ENCODE results near the gene AGAP2. TPM values are rescaled to one million over a fixed set of nuclear protein-coding genes. Genes with fewer than 3 reads are reported as not detected.

Gene AGAP2
- total and polyA plus RNA-seq, 2 of the 13 experiments (the other 11 are each of a cell fraction or from before 2014, with no cell fraction given) = 0.38 to 0.45 TPM

DNA sequence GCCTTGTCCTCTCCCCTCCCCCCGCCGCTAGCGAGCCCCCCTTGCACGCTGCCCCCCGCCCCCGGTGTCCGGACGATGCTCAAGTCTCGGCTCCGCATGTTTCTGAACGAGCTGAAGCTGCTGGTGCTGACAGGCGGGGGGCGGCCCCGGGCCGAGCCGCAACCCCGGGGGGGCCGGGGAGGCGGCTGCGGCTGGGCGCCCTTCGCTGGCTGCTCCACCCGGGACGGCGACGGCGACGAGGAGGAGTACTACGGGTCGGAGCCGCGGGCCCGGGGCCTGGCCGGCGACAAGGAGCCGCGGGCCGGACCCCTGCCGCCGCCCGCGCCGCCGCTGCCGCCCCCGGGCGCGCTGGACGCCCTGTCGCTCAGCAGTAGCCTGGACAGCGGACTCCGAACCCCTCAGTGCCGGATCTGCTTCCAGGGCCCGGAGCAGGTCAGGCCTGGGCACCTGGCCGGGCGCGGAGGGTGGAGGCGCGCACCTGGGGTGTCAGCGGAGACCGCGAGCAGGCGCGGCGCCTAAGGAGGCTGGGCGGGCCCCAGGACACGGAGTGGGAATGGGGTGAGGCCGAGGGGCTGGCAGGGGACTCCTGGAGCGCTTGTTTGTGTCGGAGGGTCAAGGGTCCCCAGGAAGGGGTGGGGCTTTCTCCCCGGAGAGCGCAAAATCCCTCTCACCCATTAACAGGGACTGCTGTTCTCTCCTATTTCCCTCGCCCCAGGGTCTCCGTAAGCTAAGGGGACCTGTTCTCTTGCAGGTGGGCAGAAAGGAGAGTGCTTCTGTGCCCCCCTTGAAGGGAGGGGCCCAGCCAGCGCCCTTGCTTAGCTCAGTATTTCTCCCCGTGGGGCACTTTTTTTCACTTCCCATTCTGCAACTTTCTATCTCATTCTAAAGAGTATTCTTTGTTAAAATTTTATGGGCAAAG is 17.2 kb upstream of the AGAP2 start (continued):
- no peak; the same call in none of the 2 replicates for TF ChIP-seq ZNF777 (CRISPR knock-in tag; IDR thresholded peaks at IDR 0.05)
- peak; percentile 24; the same call in 1 of the 2 replicates for TF ChIP-seq GABPA (IDR thresholded peaks at IDR 0.05; ENCODE audit: low read depth, low read length)
- TF ChIP-seq GABPA (CRISPR knock-in tag; IDR thresholded peaks at IDR 0.05; ENCODE audit: low read depth) = peak; percentile 15; the same call in 1 of the 2 replicates
- TF ChIP-seq, protein P1, sequence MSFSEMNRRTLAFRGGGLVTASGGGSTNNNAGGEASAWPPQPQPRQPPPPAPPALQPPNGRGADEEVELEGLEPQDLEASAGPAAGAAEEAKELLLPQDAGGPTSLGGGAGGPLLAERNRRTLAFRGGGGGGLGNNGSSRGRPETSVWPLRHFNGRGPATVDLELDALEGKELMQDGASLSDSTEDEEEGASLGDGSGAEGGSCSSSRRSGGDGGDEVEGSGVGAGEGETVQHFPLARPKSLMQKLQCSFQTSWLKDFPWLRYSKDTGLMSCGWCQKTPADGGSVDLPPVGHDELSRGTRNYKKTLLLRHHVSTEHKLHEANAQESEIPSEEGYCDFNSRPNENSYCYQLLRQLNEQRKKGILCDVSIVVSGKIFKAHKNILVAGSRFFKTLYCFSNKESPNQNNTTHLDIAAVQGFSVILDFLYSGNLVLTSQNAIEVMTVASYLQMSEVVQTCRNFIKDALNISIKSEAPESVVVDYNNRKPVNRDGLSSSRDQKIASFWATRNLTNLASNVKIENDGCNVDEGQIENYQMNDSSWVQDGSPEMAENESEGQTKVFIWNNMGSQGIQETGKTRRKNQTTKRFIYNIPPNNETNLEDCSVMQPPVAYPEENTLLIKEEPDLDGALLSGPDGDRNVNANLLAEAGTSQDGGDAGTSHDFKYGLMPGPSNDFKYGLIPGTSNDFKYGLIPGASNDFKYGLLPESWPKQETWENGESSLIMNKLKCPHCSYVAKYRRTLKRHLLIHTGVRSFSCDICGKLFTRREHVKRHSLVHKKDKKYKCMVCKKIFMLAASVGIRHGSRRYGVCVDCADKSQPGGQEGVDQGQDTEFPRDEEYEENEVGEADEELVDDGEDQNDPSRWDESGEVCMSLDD (CRISPR knock-in tag; IDR thresholded peaks at IDR 0.05; ENCODE audit: borderline replicate concordance) = peak; percentile 62; the same call in 1 of the 2 replicates
- no peak for TF ChIP-seq PCBP1 (IDR thresholded peaks at IDR 0.05; ENCODE audit: borderline replicate concordance, low read depth, low read length)
- TF ChIP-seq, protein P2, sequence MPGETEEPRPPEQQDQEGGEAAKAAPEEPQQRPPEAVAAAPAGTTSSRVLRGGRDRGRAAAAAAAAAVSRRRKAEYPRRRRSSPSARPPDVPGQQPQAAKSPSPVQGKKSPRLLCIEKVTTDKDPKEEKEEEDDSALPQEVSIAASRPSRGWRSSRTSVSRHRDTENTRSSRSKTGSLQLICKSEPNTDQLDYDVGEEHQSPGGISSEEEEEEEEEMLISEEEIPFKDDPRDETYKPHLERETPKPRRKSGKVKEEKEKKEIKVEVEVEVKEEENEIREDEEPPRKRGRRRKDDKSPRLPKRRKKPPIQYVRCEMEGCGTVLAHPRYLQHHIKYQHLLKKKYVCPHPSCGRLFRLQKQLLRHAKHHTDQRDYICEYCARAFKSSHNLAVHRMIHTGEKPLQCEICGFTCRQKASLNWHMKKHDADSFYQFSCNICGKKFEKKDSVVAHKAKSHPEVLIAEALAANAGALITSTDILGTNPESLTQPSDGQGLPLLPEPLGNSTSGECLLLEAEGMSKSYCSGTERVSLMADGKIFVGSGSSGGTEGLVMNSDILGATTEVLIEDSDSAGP (CRISPR knock-in tag; IDR thresholded peaks at IDR 0.05; ENCODE audit: borderline replicate concordance) = 0 out of 2 replicates have a peak, but pooled peaks have one; percentile 18
- 0 out of 2 replicates have a peak, but pooled peaks have one; percentile 33 for TF ChIP-seq SIN3A (IDR thresholded peaks at IDR 0.05; ENCODE audit: borderline replicate concordance, low read depth, low read length)
- TF ChIP-seq NR1H2 (CRISPR knock-in tag; IDR thresholded peaks at IDR 0.05; ENCODE audit: borderline replicate concordance, low read depth) = no peak
- no peak for TF ChIP-seq ZNF841 (CRISPR knock-in tag; IDR thresholded peaks at IDR 0.05; ENCODE audit: borderline replicate concordance)
- TF ChIP-seq NFKB2 (CRISPR knock-in tag; IDR thresholded peaks at IDR 0.05; ENCODE audit: borderline replicate concordance) = peak; percentile 81; the same call in 1 of the 2 replicates
- peak; percentile 73; the same call in 1 of the 2 replicates for TF ChIP-seq ARNT2 (CRISPR knock-in tag; IDR thresholded peaks at IDR 0.05; ENCODE audit: low read depth)
- TF ChIP-seq, protein P3, sequence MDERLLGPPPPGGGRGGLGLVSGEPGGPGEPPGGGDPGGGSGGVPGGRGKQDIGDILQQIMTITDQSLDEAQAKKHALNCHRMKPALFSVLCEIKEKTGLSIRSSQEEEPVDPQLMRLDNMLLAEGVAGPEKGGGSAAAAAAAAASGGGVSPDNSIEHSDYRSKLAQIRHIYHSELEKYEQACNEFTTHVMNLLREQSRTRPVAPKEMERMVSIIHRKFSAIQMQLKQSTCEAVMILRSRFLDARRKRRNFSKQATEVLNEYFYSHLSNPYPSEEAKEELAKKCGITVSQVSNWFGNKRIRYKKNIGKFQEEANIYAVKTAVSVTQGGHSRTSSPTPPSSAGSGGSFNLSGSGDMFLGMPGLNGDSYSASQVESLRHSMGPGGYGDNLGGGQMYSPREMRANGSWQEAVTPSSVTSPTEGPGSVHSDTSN (CRISPR knock-in tag; IDR thresholded peaks at IDR 0.05) = no peak
- peak; percentile 65; the same call in 1 of the 2 replicates for TF ChIP-seq KDM5B (CRISPR knock-in tag; IDR thresholded peaks at IDR 0.05; ENCODE audit: borderline replicate concordance)
- TF ChIP-seq, protein P4, sequence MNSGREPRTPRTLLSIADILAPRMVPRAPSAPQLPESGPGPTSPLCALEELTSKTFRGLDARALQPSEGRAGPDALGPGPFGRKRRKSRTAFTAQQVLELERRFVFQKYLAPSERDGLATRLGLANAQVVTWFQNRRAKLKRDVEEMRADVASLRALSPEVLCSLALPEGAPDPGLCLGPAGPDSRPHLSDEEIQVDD (CRISPR knock-in tag; IDR thresholded peaks at IDR 0.05; ENCODE audit: borderline replicate concordance) = no peak
- no peak for TF ChIP-seq KDM4B (CRISPR knock-in tag; IDR thresholded peaks at IDR 0.05)
- peak; percentile 21; the same call in 1 of the 2 replicates for TF ChIP-seq ZNF431 (CRISPR knock-in tag; IDR thresholded peaks at IDR 0.05; ENCODE audit: borderline replicate concordance, low read depth)
- no peak for TF ChIP-seq NFE2L2 (IDR thresholded peaks at IDR 0.05; ENCODE audit: low read length)
- TF ChIP-seq ELF1 (CRISPR knock-in tag; IDR thresholded peaks at IDR 0.05) = 0 out of 2 replicates have a peak, but pooled peaks have one; percentile 11
- TF ChIP-seq SOX6 (IDR thresholded peaks at IDR 0.05) = no peak
- 0 out of 2 replicates have a peak, but pooled peaks have one; percentile 28 for TF ChIP-seq SOX6 (CRISPR knock-in tag; IDR thresholded peaks at IDR 0.05)
- TF ChIP-seq, protein P5, sequence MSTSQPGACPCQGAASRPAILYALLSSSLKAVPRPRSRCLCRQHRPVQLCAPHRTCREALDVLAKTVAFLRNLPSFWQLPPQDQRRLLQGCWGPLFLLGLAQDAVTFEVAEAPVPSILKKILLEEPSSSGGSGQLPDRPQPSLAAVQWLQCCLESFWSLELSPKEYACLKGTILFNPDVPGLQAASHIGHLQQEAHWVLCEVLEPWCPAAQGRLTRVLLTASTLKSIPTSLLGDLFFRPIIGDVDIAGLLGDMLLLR (CRISPR knock-in tag; IDR thresholded peaks at IDR 0.05) = no peak
- no peak for TF ChIP-seq YY1 (IDR thresholded peaks at IDR 0.05; ENCODE audit: insufficient read depth, insufficient replicate concordance, low read depth, low read length)
